Effector memory CD8-positive, alpha-beta T cell (primary cell): ENCODE results near the gene HDAC10.
A peak's percentile ranks its signal among the peaks of the same experiment; 100 is the strongest.
"Not testable (repeated sequence)": the region's sequence is repeated elsewhere in the genome, so short reads cannot be mapped to it uniquely, and the experiment has no call there.

Source experiments
- ATAC-seq: fragments of 150-1000 bp; cut with Tn5 transposase; replicated peaks from 2 replicates; pipeline ENCODE4 v1.10.0; 2021; ENCODE audit warnings: mild to moderate bottlenecking, moderate library complexity
- DNase-seq, 3 experiments: peaks; one replicate each; pipeline ENCODE4 v3.0.0; 2021
- H3K27ac Mint-ChIP-seq, 2 donors: one replicate each; pipeline ENCODE4 v1.8.0; 2022; ENCODE audit warnings: mild to moderate bottlenecking in 2 of 2, mixed read lengths in 2 of 2, moderate library complexity in 2 of 2
- H3K27me3 Mint-ChIP-seq, 2 donors: one replicate each; pipeline ENCODE4 v1.8.0; 2022; ENCODE audit warnings: mixed read lengths in 2 of 2
- H3K36me3 Mint-ChIP-seq: one replicate; pipeline ENCODE4 v1.8.0; 2022; ENCODE audit warnings: mild to moderate bottlenecking, moderate library complexity, mixed read lengths; ENCODE audit not compliant: insufficient read depth
- H3K4me1 Mint-ChIP-seq, 2 donors: one replicate each; pipeline ENCODE4 v1.8.0; 2022; ENCODE audit warnings: low read depth in 2 of 2, mixed read lengths in 2 of 2
- H3K4me3 Mint-ChIP-seq, 2 donors: one replicate each; pipeline ENCODE4 v1.8.0; 2022; ENCODE audit warnings: mild to moderate bottlenecking in 2 of 2, mixed read lengths in 2 of 2, moderate library complexity in 2 of 2
- H3K9me3 Mint-ChIP-seq, 2 donors: one replicate each; pipeline ENCODE4 v1.8.0; 2022; ENCODE audit warnings: mixed read lengths in 2 of 2

Gene HDAC10

DNA sequence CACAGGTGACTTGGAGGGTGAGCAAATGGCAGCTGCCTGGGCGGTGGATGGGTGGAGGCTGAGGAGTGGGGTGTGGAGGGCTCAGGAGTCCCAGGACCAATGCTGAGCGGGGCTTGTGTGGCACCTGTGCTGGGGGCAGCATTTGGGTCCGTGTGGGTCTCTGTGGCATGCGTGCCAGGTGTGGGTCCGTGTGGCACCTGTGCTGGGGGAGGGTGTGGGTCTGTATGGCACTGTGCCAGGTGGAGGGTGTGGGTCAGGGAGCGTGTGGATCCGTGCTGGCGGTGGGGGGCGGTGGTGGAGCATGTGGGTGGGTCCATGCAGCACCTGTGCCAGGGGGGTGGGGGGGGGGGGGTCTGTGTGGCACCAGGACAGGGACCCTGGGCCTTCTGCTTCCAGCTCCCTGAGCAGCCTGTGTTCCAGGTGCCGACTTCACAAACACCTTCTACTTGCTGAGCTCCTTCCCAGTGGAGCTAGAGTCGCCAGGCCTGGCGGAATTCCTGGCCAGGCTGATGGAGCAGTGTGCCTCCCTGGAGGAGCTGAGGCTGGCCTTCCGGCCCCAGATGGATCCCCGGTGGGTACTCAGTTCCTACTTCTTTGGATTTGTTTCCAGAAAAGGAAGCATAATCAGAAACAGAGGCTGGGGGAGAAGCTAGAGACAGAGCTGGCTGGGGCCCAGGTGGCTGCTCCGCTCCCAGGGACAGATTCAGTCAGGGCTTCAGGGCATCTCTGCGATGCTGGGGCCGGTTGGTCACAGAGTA is 35.6 kb downstream of the HDAC10 start:
- Mint-ChIP-seq H3K27me3 (no peaks in the 10 kb centered on the region), H3K4me3 (peak overlapping the region in 1 of 2 donors; percentile 54), H3K27ac (peak overlapping the region; percentile 33 to 84), H3K9me3 (no peaks in the 10 kb centered on the region), H3K4me1 (peaks cover 9 to 25% of the 10 kb centered on the region in 2 donors), H3K36me3 (peaks cover 75% of the 10 kb centered on the region)
- ATAC-seq (no peak), DNase-seq (no peak)

DNA sequence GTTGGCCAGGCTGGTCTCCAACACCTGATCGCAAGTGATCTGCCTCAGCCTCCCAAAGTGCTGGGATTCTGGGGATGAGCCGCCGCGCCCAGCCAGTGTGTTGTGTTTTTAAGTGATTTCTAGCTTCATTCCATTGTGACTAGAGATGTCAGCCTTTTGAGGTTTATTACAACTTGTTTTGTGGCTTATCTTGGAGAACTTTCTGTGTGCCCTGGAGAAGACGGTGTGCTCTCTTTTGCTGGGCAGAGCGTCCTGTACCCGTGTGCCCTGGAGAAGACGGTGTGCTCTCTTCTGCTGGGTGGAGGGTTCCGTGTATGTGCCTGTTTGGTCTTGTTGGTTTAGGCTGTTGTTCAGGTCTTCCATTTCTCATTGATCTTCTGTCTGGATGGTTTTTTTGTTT is 37.8 kb downstream of the HDAC10 start:
- Mint-ChIP-seq H3K36me3 (peaks cover 70% of the 10 kb centered on the region), H3K27ac (peak overlapping the region in 1 of 2 donors; percentile 52), H3K4me1 (peaks cover 12 to 31% of the 10 kb centered on the region in 2 donors), H3K4me3 (no peak overlapping the region), H3K9me3 (no peaks in the 10 kb centered on the region), H3K27me3 (no peaks in the 10 kb centered on the region)
- DNase-seq: no peak
- no peak for ATAC-seq

DNA sequence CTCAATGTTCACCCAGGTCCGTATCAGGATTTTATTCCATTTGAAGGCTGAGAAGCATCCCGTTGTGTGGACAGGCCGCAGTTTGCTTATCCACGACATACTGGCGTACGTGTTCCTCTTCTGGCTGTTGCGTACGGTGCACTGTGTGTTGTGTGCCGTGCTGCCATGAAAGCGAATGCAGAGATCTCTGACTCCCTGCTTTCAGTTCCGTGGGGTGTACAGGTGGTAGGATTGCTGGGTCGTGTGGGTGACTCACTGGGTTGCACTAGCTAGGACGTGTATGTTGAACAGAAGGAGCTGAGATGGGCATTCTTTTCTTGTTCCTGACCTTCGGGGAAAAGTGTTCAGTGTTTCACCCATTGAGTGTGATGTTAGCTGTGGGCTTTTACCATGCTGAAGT is 39.9 kb downstream of the HDAC10 start:
- no peak overlapping the region for H3K27ac Mint-ChIP-seq
- ATAC-seq: no peak
- no peaks in the 10 kb centered on the region for H3K27me3 Mint-ChIP-seq
- no peaks in the 10 kb centered on the region for H3K9me3 Mint-ChIP-seq
- peaks cover 12 to 31% of the 10 kb centered on the region in 2 donors for H3K4me1 Mint-ChIP-seq
- DNase-seq: no peak
- no peak overlapping the region for H3K4me3 Mint-ChIP-seq
- H3K36me3 Mint-ChIP-seq: peaks cover 57% of the 10 kb centered on the region

DNA sequence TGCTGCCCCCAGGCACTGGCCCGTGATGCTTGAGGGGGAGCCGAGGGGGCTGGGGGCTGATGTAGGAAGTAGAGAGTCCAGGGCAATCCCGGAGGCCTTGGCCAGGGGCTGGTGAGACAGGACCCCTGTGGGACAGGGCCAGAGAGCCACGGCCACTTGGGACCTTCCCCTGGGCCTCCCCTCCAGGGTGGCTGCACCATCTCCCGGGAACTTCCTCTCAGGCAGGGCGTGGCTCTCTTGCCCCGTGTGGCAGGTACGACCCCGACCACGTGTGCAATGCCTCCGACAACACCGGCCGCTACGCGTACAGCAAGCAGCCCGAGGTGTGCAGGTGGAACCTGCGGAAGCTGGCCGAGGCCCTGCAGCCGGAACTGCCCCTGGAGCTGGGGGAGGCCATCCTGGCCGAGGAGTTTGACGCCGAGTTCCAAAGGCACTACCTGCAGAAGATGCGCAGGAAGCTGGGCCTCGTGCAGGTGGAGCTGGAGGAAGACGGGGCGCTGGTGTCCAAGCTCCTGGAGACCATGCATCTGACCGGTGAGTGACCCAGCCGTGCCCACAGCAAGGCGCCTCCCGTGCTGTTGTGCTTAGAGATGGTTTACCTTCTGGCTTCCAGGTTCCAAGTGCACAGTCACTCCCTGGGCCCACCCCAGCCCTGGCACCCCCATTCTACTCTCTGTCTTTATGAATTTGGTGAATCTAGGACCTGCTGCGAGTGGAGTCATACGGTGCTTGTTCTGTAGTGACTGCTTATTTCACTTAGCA is 40.5 kb downstream of the HDAC10 start:
- peaks cover 12 to 31% of the 10 kb centered on the region in 2 donors for H3K4me1 Mint-ChIP-seq
- H3K27me3 Mint-ChIP-seq: no peaks in the 10 kb centered on the region
- H3K36me3 Mint-ChIP-seq: peaks cover 52% of the 10 kb centered on the region

DNA sequence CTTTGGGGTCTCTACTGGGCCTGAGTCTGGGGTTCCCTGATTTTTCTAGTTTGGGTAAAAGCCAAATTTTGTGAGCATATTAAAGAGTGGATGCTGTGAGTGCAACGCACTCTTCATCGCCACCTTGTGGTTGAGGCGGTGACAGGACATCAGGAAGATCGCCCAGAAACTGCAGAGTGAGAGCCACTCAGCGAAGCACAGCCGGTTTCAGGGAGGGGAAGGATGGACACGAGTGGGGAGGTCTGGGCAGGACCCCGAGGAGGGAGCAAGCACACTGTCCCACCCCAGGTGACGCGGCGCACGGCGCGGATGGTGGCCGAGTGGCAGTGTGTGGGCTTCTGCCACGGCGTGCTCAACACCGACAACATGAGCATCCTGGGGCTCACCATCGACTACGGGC is 41.2 kb downstream of the HDAC10 start:
- H3K36me3 Mint-ChIP-seq: peaks cover 45% of the 10 kb centered on the region
- peaks cover 15 to 32% of the 10 kb centered on the region in 2 donors for H3K4me1 Mint-ChIP-seq
- ATAC-seq (peak; percentile 84), DNase-seq (peak; percentile 67 to 69 (median 67))
- peak overlapping the region; percentile 6 to 36 for H3K27ac Mint-ChIP-seq
- H3K9me3 Mint-ChIP-seq: no peaks in the 10 kb centered on the region
- no peak overlapping the region for H3K4me3 Mint-ChIP-seq
- no peaks in the 10 kb centered on the region for H3K27me3 Mint-ChIP-seq

More for the DNA sequence above, 40.5 kb downstream of the HDAC10 start:
- Mint-ChIP-seq H3K27ac (peak overlapping the region; percentile 6 to 36), H3K4me3 (no peak overlapping the region), H3K9me3 (no peaks in the 10 kb centered on the region)
- ATAC-seq (no peak), DNase-seq (no peak)

DNA sequence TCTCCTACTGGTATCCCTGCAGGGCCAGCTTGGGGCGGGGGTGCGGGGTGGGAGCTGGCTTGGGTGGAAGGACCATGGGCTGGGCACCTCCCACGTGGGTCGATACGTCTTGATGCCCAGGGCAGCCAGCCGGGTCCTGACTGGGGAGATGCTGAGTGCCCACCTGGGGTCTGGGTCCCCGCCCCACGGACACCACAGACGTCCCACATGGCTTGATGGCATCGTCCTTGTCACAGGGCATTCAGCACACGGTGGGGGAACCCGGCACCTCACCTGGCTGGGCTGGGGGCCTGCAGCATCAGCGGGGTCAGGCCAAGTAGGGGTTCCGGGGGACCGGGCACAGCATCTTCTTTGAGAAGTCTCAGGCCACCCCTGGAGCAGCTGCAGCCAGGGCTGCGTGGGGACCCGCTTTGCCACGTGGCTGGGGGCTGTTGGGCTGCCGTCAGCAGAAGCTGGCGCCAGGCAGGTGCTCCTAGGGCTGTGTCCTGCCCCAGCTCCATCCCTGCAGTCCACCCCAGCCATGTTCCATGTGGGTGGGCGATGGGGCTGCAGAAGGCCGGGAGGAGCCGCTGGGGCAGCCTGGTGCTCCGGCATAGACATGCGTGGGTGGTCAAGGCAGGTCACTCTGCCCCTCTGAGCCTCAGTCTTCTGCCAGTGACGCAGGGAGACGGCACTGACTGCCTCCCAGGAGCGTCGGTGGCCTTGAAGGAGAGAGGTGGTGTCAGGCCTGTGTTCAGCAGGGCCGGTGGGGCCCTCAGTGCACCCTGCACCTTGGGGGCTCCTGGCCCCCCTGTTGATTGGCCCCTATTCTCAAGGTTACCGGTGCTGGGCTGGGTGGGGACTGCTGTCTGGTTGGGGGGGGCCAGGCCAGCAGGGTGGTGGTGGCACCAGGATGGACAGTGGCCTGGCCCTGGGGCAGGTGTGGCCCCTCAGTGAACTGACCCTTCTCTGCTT is 41.8 kb downstream of the HDAC10 start:
- H3K36me3 Mint-ChIP-seq: peaks cover 43% of the 10 kb centered on the region
- H3K9me3 Mint-ChIP-seq: no peaks in the 10 kb centered on the region
- peak overlapping the region; percentile 6 to 36 for H3K27ac Mint-ChIP-seq
- peaks cover 19 to 33% of the 10 kb centered on the region in 2 donors for H3K4me1 Mint-ChIP-seq
- no peak overlapping the region for H3K4me3 Mint-ChIP-seq
- no peaks in the 10 kb centered on the region for H3K27me3 Mint-ChIP-seq
- DNase-seq (no peak), ATAC-seq (peak; percentile 36)

DNA sequence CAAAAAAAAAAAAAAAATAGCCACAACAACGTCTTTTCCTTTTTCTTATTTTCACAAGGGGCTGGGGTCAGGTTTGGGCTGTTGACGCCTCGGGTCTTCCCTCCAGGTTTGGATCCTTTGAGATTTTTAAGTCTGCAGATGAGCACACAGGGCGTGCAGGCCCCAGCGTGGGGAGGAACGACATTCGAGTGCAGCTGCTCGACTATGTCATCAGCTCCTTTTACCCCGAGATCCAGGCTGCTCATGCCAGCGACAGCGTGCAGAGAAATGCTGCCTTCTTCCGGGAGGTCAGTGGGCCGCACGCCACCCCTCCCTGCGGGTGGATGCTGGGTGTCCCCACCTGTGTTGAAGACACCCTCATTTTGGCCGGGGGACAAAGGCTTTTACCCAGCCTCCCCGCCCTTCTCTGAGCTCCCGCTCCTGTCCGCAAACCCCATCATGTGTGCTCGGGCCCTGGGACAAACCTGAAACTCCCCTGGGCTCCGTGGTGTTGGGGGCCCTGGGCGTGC is 42.6 kb downstream of the HDAC10 start:
- Mint-ChIP-seq H3K27ac (no peak overlapping the region), H3K9me3 (no peaks in the 10 kb centered on the region), H3K4me1 (peaks cover 19 to 27% of the 10 kb centered on the region in 2 donors), H3K36me3 (peaks cover 42% of the 10 kb centered on the region), H3K4me3 (no peak overlapping the region), H3K27me3 (no peaks in the 10 kb centered on the region)
- DNase-seq: no peak
- ATAC-seq: no peak

DNA sequence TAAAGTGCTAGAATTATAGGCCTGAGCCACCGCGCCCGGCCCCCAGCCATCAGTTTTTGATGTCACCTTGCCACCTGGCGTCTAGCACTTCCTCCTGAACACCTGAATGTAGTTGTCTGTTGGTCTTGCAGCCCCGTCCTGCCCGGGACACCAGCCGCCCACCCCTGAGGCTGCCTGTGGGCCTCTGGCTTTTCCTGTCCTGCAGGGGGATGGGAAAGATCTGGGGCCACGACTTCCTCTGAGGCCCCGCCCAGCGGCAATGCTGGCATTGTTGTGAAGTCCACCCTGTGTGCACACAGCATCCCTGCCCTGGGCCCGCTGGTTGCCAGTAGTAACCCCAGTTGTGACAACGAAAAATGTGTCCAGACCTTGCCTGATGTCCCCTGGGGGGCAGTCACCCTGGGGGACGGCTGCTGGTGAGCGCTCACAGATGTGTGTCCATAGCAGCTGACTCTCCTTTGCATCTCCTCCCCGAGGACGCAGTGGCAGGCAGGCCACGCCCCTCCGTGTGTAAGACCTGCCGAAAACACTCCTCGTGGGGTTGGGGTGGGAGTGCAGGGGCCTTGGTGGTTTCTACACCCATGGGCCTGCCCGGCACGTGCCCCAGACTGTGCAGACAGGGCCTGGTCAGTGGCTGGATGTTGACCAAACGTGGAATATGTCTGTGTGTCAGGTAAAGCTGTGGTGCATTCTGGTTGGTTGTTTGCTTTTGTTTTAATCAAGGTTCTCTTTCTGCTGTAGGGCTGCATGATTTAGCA is 43.5 kb downstream of the HDAC10 start:
- no peak overlapping the region for H3K4me3 Mint-ChIP-seq
- no peaks in the 10 kb centered on the region for H3K27me3 Mint-ChIP-seq
- ATAC-seq: no peak
- DNase-seq: no peak
- H3K27ac Mint-ChIP-seq: peak overlapping the region in 1 of 2 donors; percentile 76
- H3K4me1 Mint-ChIP-seq: peaks cover 15 to 19% of the 10 kb centered on the region in 2 donors
- H3K9me3 Mint-ChIP-seq: no peaks in the 10 kb centered on the region
- H3K36me3 Mint-ChIP-seq: peaks cover 37% of the 10 kb centered on the region

DNA sequence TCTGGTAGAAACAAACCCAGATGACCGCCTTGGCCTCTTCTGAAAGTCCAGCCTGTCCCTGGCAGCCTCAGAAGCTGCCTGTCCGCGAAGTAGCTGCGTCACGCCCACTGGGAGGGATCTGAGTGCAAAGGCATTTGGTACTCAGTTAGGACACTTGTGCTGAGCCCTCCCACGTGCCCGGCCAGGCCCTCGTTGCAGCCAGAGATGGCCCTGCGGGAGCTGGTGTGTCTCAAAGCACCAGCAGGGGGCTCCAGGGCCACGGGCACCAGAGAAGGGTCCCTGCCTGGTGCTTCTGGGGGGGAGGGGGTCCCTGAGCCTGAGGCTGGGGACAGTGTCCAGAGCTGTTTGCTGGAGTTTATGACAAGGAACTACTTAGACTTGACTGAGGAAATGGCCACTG is 44.5 kb downstream of the HDAC10 start:
- no peak for DNase-seq
- ATAC-seq: no peak
- peak overlapping the region in 1 of 2 donors; percentile 49 for H3K27ac Mint-ChIP-seq

DNA sequence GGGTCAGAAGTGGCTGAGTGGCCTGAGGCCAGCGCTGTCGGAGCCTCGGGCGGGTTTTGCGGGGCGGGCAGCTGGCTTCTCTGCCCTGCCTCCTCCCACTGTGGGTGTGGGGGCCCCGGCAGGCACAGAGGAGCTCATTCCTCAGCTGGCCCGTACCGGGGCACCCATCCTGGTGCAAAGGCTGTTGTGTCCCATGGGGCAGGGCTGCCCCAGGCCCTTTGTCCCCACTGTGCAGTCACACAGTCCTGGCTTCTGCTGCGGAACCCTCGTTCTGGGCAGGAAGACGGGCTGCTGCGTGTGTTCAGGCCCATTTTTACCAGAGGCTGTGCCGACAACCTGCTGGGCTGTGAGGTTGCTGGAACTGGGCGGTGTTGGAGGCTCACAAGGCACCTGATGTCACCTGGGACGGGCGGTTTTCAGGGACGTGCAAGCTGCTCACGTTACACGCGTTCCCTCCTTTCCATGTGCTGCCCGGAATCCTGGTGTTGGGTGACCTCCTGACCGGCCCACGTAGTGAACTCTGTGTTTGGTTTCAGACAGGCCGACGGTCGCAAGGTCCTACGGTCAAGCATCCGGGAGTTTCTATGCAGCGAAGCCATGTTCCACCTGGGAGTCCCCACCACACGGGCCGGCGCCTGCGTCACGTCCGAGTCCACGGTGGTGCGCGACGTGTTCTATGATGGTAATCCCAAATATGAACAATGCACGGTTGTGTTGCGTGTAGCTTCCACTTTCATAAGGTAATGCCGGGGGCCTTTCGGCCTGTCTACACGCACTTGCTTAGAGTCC is 45.1 kb downstream of the HDAC10 start:
- no peaks in the 10 kb centered on the region for H3K9me3 Mint-ChIP-seq
- DNase-seq (no peak), ATAC-seq (no peak)
- peaks cover 18 to 26% of the 10 kb centered on the region in 2 donors for H3K4me1 Mint-ChIP-seq
- H3K36me3 Mint-ChIP-seq: peaks cover 35% of the 10 kb centered on the region
- no peaks in the 10 kb centered on the region for H3K27me3 Mint-ChIP-seq
- H3K4me3 Mint-ChIP-seq: no peak overlapping the region
- peak overlapping the region in 1 of 2 donors; percentile 49 for H3K27ac Mint-ChIP-seq

More for the DNA sequence above, 44.5 kb downstream of the HDAC10 start:
- H3K36me3 Mint-ChIP-seq: peaks cover 35% of the 10 kb centered on the region
- H3K9me3 Mint-ChIP-seq: no peaks in the 10 kb centered on the region
- H3K4me3 Mint-ChIP-seq: no peak overlapping the region
- no peaks in the 10 kb centered on the region for H3K27me3 Mint-ChIP-seq
- H3K4me1 Mint-ChIP-seq: peaks cover 18 to 25% of the 10 kb centered on the region in 2 donors

DNA sequence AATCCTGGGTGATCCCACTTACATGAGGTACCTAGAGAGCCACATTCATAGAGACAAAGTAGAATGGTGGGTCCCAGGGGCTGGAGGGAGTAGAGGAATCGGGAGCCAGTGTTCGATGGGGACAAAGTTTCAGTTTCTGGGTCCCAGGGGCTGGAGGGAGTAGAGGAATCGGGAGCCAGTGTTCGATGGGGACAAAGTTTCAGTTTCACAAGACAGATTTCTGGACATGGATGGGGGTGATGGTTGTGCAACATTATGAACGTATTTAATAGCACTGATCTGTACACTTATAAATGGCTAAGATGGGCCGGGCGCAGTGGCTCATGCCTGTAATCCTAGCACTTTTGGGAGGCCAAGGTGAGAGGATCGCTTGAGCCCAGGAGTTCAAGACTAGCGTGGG is 46.1 kb downstream of the HDAC10 start:
- Mint-ChIP-seq H3K36me3 (peaks cover 32% of the 10 kb centered on the region), H3K4me1 (peaks cover 18 to 24% of the 10 kb centered on the region in 2 donors), H3K27ac (peak overlapping the region; percentile 3 to 88)
- not testable (repeated sequence) for DNase-seq, H3K4me3 Mint-ChIP-seq, ATAC-seq, H3K9me3 Mint-ChIP-seq, H3K27me3 Mint-ChIP-seq

DNA sequence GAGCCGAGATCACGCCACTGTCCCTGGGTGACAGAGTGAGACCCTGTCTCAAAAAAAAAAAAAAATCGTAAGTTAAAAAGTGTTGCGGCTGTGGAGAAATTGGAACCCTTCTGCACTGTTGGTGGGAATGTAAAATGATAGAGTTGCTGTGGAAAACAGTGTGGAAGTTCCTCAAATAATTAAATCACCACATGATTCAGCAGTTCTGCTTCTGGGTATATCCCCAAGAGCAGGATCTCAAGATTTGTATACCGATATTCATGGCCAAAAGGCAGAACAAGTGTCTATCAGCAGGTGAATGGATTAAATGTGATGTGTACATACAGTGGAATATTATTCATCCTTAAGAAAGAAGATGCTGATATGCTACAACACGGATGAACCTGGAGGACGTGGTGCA is 46.5 kb downstream of the HDAC10 start:
- Mint-ChIP-seq H3K4me3 (no peak overlapping the region), H3K27ac (peak overlapping the region; percentile 3 to 88), H3K27me3 (no peaks in the 10 kb centered on the region), H3K9me3 (no peaks in the 10 kb centered on the region), H3K36me3 (peaks cover 30% of the 10 kb centered on the region), H3K4me1 (peaks cover 19 to 20% of the 10 kb centered on the region in 2 donors)
- ATAC-seq: no peak
- DNase-seq: no peak
